Activated T-helper 1 cell treated with Interleukin-2 at 50 U/mL for 16 hours (primary cell): ENCODE measurements around the gene AKT1.
A peak's percentile ranks its signal among the peaks of the same experiment; 100 is the strongest.

Experiments used
- DNase-seq: peaks from one replicate; pipeline ENCODE4 v3.0.0-alpha.2; 2020; ENCODE audit warnings: low read depth

Gene AKT1

DNA sequence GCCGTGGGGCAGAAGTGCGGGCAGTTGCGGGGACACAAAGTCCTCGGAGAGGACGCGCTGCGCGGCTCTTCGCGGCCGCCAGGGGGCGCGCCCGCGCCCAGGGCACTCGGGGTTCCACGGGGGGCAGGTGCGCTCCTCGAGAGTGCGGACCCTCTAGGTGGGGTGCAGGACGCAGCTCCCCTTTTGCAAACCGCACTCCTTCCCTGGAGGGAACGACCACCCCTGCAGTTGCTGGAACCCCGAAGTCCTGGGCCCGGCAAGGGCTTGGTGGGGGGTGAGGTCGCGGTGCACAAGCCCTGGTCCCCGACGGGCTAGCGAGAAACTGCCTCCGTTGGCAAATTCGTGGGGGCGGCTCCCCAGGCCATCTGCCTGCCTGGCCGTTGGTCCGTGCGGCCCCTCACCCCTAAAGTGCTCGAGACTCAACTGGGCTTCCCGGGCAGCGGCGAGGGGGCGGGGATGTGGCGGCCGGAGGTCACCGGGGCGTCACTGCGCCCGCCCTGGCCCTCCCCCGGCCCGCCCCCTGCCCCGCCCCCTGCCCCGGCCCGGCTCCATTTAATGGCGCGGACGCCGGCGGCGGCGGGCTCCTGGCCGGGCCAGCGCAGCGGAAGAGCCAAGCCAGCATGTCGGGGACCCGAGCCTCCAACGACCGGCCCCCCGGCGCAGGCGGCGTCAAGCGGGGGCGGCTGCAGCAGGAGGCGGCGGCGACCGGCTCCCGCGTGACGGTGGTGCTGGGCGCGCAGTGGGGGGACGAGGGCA lies 71.7 kb downstream of the AKT1 start, which contains the start of gene ADSS1:
ADSS1 (plus strand) TSS at position 579 of the 756 bp plus-strand sequence; CDS start at position 621, 42 bp downstream.
- peak; percentile 40 for DNase-seq

- no peak for DNase-seq
Measured at GRCh38 chr14:104722938-104723650, 72.5 kb downstream of the AKT1 start.

- DNase-seq = no peak
Measured at GRCh38 chr14:104721505-104722431, 73.8 kb downstream of the AKT1 start.
